GM21390 (cell line): Measurements from ENCODE around the gene CMTM7.
"Not testable (repeated sequence)": the region's sequence is repeated elsewhere in the genome, so short reads cannot be mapped to it uniquely, and the experiment has no call there.

Experiments
- ATAC-seq: cut with Tn5 transposase; IDR thresholded peaks from one replicate; pipeline ENCODE4 v1.9.1; 2021; ENCODE audit not compliant: unreplicated experiment

CMTM7 gene

GRCh38 chr3:32381922-32382321 lies 9.7 kb upstream of the CMTM7 start:
- no peak for ATAC-seq

- no peak for ATAC-seq
Observed at GRCh38 chr3:32383136-32383711, 8.4 kb upstream of the CMTM7 start.

- no peak for ATAC-seq
Observed at GRCh38 chr3:32384938-32385337, 6.7 kb upstream of the CMTM7 start.

- ATAC-seq = no peak
Observed at GRCh38 chr3:32387512-32387911, 4.1 kb upstream of the CMTM7 start.

GRCh38 chr3:32389577-32389976 lies 2.1 kb upstream of the CMTM7 start:
- not testable (repeated sequence) for ATAC-seq

GRCh38 chr3:32392536-32393302 lies 1.1 kb downstream of the CMTM7 start:
- ATAC-seq = no peak

GRCh38 chr3:32395496-32395895 lies 3.8 kb downstream of the CMTM7 start:
- no peak for ATAC-seq

- no peak for ATAC-seq
Observed at GRCh38 chr3:32397941-32398340, 6.3 kb downstream of the CMTM7 start.

- no peak for ATAC-seq
Observed at GRCh38 chr3:32398531-32398930, 6.9 kb downstream of the CMTM7 start.

GRCh38 chr3:32399030-32399620 lies 7.5 kb downstream of the CMTM7 start:
- ATAC-seq = no peak

GRCh38 chr3:32401126-32401525 lies 9.5 kb downstream of the CMTM7 start:
- ATAC-seq = peak; percentile 4

- ATAC-seq = peak; percentile 77
Observed at GRCh38 chr3:32401556-32402081, 10.0 kb downstream of the CMTM7 start.

GRCh38 chr3:32403663-32404062 lies 12.0 kb downstream of the CMTM7 start:
- no peak for ATAC-seq

GRCh38 chr3:32404714-32405113 lies 13.1 kb downstream of the CMTM7 start:
- no peak for ATAC-seq

GRCh38 chr3:32405155-32405554 lies 13.5 kb downstream of the CMTM7 start:
- ATAC-seq = no peak

- no peak for ATAC-seq
Observed at GRCh38 chr3:32405711-32406323, 14.2 kb downstream of the CMTM7 start.

GRCh38 chr3:32406486-32407408 lies 15.1 kb downstream of the CMTM7 start:
- ATAC-seq = no peak

GRCh38 chr3:32410367-32411246 lies 19.0 kb downstream of the CMTM7 start:
- ATAC-seq = no peak

- ATAC-seq = no peak
Observed at GRCh38 chr3:32411442-32411841, 19.8 kb downstream of the CMTM7 start.

- ATAC-seq = no peak
Observed at GRCh38 chr3:32412887-32413286, 21.2 kb downstream of the CMTM7 start.
